SU-DHL-6 (cell line): ENCODE measurements around the gene PPARD.

Experiments used
- H2AFZ ChIP-seq: fragments of 200-600 bp; sonication (generic); 2 replicates; pipeline ENCODE4 v1.6.1; 2014; ENCODE audit warnings: low read depth, mild to moderate bottlenecking, moderate library complexity, mixed read lengths, antibody characterized with exemption, low read length; ENCODE audit not compliant: severe bottlenecking
- H3F3A ChIP-seq: fragments of 200-600 bp; shearing (Covaris generic); 2 replicates; pipeline ENCODE4 v1.6.0; 2016; ENCODE audit warnings: antibody characterized with exemption, mild to moderate bottlenecking; ENCODE audit not compliant: insufficient read depth
- H3K27ac ChIP-seq: fragments of 200-600 bp; sonication (generic); 2 replicates; pipeline ENCODE4 v1.5.1; 2016; ENCODE audit warnings: low read depth, mild to moderate bottlenecking, low read length, moderate library complexity, mixed read lengths
- H3K27me3 ChIP-seq: fragments of 200-600 bp; sonication (generic), shearing (Covaris generic); 2 replicates; pipeline ENCODE4 v1.6.0; 2014; ENCODE audit warnings: mild to moderate bottlenecking, low read length
- H3K36me3 ChIP-seq: fragments of 200-600 bp; sonication (generic); 2 replicates; pipeline ENCODE4 v1.6.1; 2014; ENCODE audit warnings: mild to moderate bottlenecking, low read length, mixed read lengths
- H3K4me2 ChIP-seq: fragments of 300-600, 200-600 bp; shearing (Covaris generic), sonication (generic); 2 replicates; pipeline ENCODE4 v1.6.0; 2014; ENCODE audit warnings: low read length, low read depth, mild to moderate bottlenecking; ENCODE audit not compliant: poor library complexity, severe bottlenecking
- H3K4me3 ChIP-seq: fragments of 200-600 bp; sonication (generic); 2 replicates; pipeline ENCODE4 v1.5.1; 2014; ENCODE audit warnings: antibody characterized with exemption, low read length, mild to moderate bottlenecking, mixed read lengths; ENCODE audit not compliant: insufficient read depth, poor library complexity, severe bottlenecking
- H3K79me2 ChIP-seq: fragments of 200-600 bp; sonication (generic); 2 replicates; pipeline ENCODE4 v1.6.1; 2014; ENCODE audit warnings: mild to moderate bottlenecking, low read length, moderate library complexity; ENCODE audit not compliant: insufficient read depth
- H3K9ac ChIP-seq: fragments of 200-600 bp; sonication (generic); 2 replicates; pipeline ENCODE4 v1.7.0; 2014; ENCODE audit warnings: mild to moderate bottlenecking, low read length
- H3K9me2 ChIP-seq: fragments of 200-600 bp; sonication (generic); replicated peaks from 2 replicates; pipeline ENCODE4 v1.6.1; 2014; ENCODE audit warnings: low read length; ENCODE audit not compliant: insufficient read depth
- H3K9me3 ChIP-seq: fragments of 200-600 bp; sonication (generic); 2 replicates; pipeline ENCODE4 v1.6.1; 2014; ENCODE audit warnings: low read length, mixed read lengths; ENCODE audit not compliant: insufficient read depth
- H4K20me1 ChIP-seq: fragments of 200-600 bp; sonication (generic); 2 replicates; pipeline ENCODE4 v1.6.1; 2014; ENCODE audit warnings: low read depth, mild to moderate bottlenecking, antibody characterized with exemption, low read length, moderate library complexity, mixed read lengths
- CTCF ChIP-seq: fragments of 200-600 bp; sonication (generic); IDR thresholded peaks from one replicate; pipeline ENCODE4 v1.5.1; 2017; ENCODE audit warnings: antibody characterized with exemption, mild to moderate bottlenecking, low read length, moderate library complexity; ENCODE audit not compliant: insufficient read depth, poor library complexity, severe bottlenecking
- EZH2phosphoT487 ChIP-seq: fragments of 200-600 bp; sonication (generic), shearing (Covaris generic); conservative IDR thresholded peaks from 2 replicates; pipeline ENCODE4 v1.6.1; 2018; ENCODE audit warnings: mild to moderate bottlenecking, antibody characterized with exemption, low read length, moderate library complexity, mixed read lengths

Gene PPARD

GRCh38 chr6:35443341-35444030, 101.1 kb downstream of the PPARD start:
- H3K4me2 ChIP-seq, result no peak overlapping the region
- TF ChIP-seq CTCF, result no peak
- no peak for TF ChIP-seq EZH2phosphoT487
- no peaks in the 10 kb centered on the region for H3K36me3 ChIP-seq
- H3K9me3 ChIP-seq, result no peaks in the 10 kb centered on the region
- no peak overlapping the region for H2AFZ ChIP-seq
- no peak overlapping the region for H3K4me3 ChIP-seq
- H3K9me2 ChIP-seq, result no peaks in the 10 kb centered on the region
- no peaks in the 10 kb centered on the region for H3K27me3 ChIP-seq
- H3F3A ChIP-seq, result no peaks in the 10 kb centered on the region
- H4K20me1 ChIP-seq, result no peaks in the 10 kb centered on the region
- H3K79me2 ChIP-seq, result no peaks in the 10 kb centered on the region
- H3K9ac ChIP-seq, result no peak overlapping the region
- H3K27ac ChIP-seq, result no peak overlapping the region

GRCh38 chr6:35445691-35446090, 103.3 kb downstream of the PPARD start:
- no peak overlapping the region for H3K27ac ChIP-seq
- H3K9ac ChIP-seq, result no peak overlapping the region
- H2AFZ ChIP-seq, result no peak overlapping the region
- H3K4me2 ChIP-seq, result no peak overlapping the region
- H3K9me2 ChIP-seq, result no peaks in the 10 kb centered on the region
- no peak overlapping the region for H3K4me3 ChIP-seq
- H4K20me1 ChIP-seq, result no peaks in the 10 kb centered on the region
- TF ChIP-seq EZH2phosphoT487 (no peak), CTCF (no peak)
- H3K27me3 ChIP-seq, result no peaks in the 10 kb centered on the region
- H3K9me3 ChIP-seq, result no peaks in the 10 kb centered on the region
- no peaks in the 10 kb centered on the region for H3F3A ChIP-seq
- H3K36me3 ChIP-seq, result no peaks in the 10 kb centered on the region
- no peaks in the 10 kb centered on the region for H3K79me2 ChIP-seq

GRCh38 chr6:35448191-35448590, 105.8 kb downstream of the PPARD start:
- Histone ChIP-seq H3K36me3 (no peaks in the 10 kb centered on the region), H3K9me2 (no peaks in the 10 kb centered on the region), H2AFZ (no peak overlapping the region), H3K9me3 (no peaks in the 10 kb centered on the region), H3K27me3 (no peaks in the 10 kb centered on the region), H3K79me2 (peaks cover 3% of the 10 kb centered on the region; the same call in 1 of the 2 replicates), H3F3A (peaks cover 7% of the 10 kb centered on the region; the same call in 1 of the 2 replicates), H3K9ac (no peak overlapping the region), H3K4me3 (no peak overlapping the region), H4K20me1 (0 out of 2 replicates have a peak, but pooled peaks cover 3% of the 10 kb centered on the region), H3K27ac (no peak overlapping the region), H3K4me2 (no peak overlapping the region)
- no peak for TF ChIP-seq EZH2phosphoT487
- no peak for TF ChIP-seq CTCF
